K562 (cell line): ENCODE measurements around the gene LIMS1. TPM values are rescaled to one million over a fixed set of nuclear protein-coding genes. Genes with fewer than 3 reads are reported as not detected.
A peak's percentile ranks its signal among the peaks of the same experiment; 100 is the strongest.

Experiments
- ESRRA ChIP-seq: fragments of 450-650 bp; IDR thresholded peaks from 2 replicates; pipeline ENCODE4 v1.6.1; 2014; ENCODE audit warnings: low read depth, mild to moderate bottlenecking, moderate library complexity, borderline replicate concordance
- HDAC3 ChIP-seq: fragments of 450-650 bp; IDR thresholded peaks from 2 replicates; pipeline ENCODE4 v1.6.1; 2018; ENCODE audit warnings: borderline replicate concordance, mild to moderate bottlenecking, moderate library complexity; ENCODE audit not compliant: partially characterized antibody
- NFE2L1 ChIP-seq: fragments of 450-650 bp; IDR thresholded peaks from 2 replicates; pipeline ENCODE4 v1.6.1; 2016; ENCODE audit warnings: missing genetic modification characterization, low read depth, mild to moderate bottlenecking, missing compliant biosample characterization, moderate library complexity, borderline replicate concordance
- RNF2 ChIP-seq: sonication (generic); IDR thresholded peaks from 2 replicates; pipeline ENCODE4 v1.6.1; 2016
- SPI1 ChIP-seq: IDR thresholded peaks from 2 replicates; pipeline ENCODE4 v1.6.1; 2011; ENCODE audit warnings: low read depth, low read length, control low read depth, borderline replicate concordance
- THRB ChIP-seq: fragments of 450-650 bp; formaldehyde crosslinking; conservative IDR thresholded peaks from 2 replicates; pipeline ENCODE4 v1.4.0; 2022; ENCODE audit warnings: mild to moderate bottlenecking, missing genetic modification characterization
- U2AF1 ChIP-seq: fragments of 200-400 bp; formaldehyde crosslinking; optimal IDR thresholded peaks from 2 replicates; pipeline ENCODE3; 2017; ENCODE audit warnings: mild to moderate bottlenecking, low read depth, low read length, moderate library complexity
- ZNF184 ChIP-seq: sonication (generic); formaldehyde crosslinking; IDR thresholded peaks from 2 replicates; pipeline ENCODE4 v1.5.0; 2020; ENCODE audit warnings: missing genetic modification reagents
- ZNF274 ChIP-seq: IDR thresholded peaks from 2 replicates; pipeline ENCODE4 v1.6.1; 2011; ENCODE audit warnings: low read depth, mild to moderate bottlenecking, low read length, moderate library complexity, borderline replicate concordance
- ZNF280B ChIP-seq: fragments of 250-450 bp; sonication (Bioruptor Pico); IDR thresholded peaks from 2 replicates; pipeline ENCODE4 v1.5.1; 2021; ENCODE audit warnings: mild to moderate bottlenecking
- ZNF398 ChIP-seq: fragments of 250-450 bp; sonication (Bioruptor Pico); IDR thresholded peaks from 2 replicates; pipeline ENCODE4 v1.8.0; 2021; ENCODE audit warnings: moderate library complexity, mild to moderate bottlenecking, inconsistent platforms
- ZNF79 ChIP-seq: fragments of 250-450 bp; sonication (Bioruptor Pico); IDR thresholded peaks from 2 replicates; pipeline ENCODE4 v1.4.0; 2020; ENCODE audit warnings: low read depth, mild to moderate bottlenecking, moderate library complexity
- polyA plus RNA-seq, 8 experiments: library from polyadenylated mRNA; depleted of rRNA in 4 of 8; stranded (reverse) in 5 of 8; unstranded in 3 of 8; fragments of >200 nt; fragmentation: Nextera tagmentation in 2 of 8; fragmentation: Illumina TruSeq in 1 of 8; extraction: Ambion mirVana in 2 of 8; extraction: Trizol in 1 of 8; gene quantifications; 2 replicates each; pipeline versions ENCODE4 v1.2.1 to v1.2.3, GENCODE V29; 2011 to 2014; ENCODE audit warnings: inconsistent platforms in 1 of 8, missing spikeins in 1 of 8
- total RNA-seq, 7 experiments: library from RNA; depleted of rRNA in 6 of 7; stranded (reverse); fragments of >200 nt in 6 of 7; fragmentation: Illumina TruSeq in 2 of 7; extraction: Trizol in 2 of 7; gene quantifications; 2 replicates each; pipeline versions ENCODE4 v1.2.1 to v1.2.3, GENCODE V29; 2011 to 2021; ENCODE audit warnings: low replicate concordance in 1 of 7
- TF ChIP-seq, protein P1 (sequence below): fragments of 200-800 bp; sonication (Bioruptor generic); IDR thresholded peaks from 2 replicates; pipeline ENCODE4 v1.6.1; 2017; ENCODE audit warnings: missing genetic modification characterization, missing compliant biosample characterization
- TF ChIP-seq, protein P2 (sequence below), 2 experiments: fragments of 450-650 bp in 1 of 2; sonication (generic) in 1 of 2; formaldehyde crosslinking; conservative IDR thresholded peaks; 2 replicates each; pipeline versions ENCODE4 v1.4.0 to v1.8.1; 2020 to 2022; ENCODE audit warnings: mild to moderate bottlenecking in 1 of 2, missing genetic modification reagents in 1 of 2
- TF ChIP-seq, protein P3 (sequence below): IDR thresholded peaks from 2 replicates; pipeline ENCODE4 v1.6.1; 2012; ENCODE audit warnings: low read depth, low read length, improper control_type of control experiment, borderline replicate concordance

Gene LIMS1
- total and polyA plus RNA-seq, 9 of the 15 experiments (the other 6 are each of a cell fraction or from before 2014, with no cell fraction given), result 52.8 to 134 (median 81.0) TPM

DNA sequence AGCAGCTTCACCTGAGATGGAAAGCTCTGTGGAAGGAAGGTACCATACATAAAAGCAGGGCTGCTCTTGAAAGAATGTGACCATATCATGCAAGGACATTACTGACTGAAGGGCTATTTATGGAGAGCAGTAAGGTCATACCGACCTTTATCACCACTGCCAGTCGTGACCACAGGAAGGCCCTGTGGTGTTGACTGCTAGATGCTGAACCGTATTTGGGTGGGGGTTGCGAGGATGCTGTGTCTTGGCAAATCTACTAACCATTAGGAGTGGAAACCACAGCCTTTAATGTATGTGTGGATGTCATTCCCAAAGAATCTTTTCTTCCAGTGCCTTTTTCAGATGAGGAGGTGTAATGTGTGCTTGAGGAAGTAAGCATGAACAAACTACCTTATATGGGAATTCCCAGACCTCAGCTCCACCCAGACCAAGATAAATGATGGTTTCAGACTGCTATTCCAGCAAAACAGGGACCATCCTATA is 60.8 kb downstream of the LIMS1 start (continued):
- TF ChIP-seq SPI1 (no peak), ZNF274 (no peak), THRB (CRISPR knock-in tag) (0 out of 2 replicates have a peak, but pooled peaks have one; percentile 6), RNF2 (peak; percentile 100), ZNF398 (CRISPR knock-in tag) (no peak), U2AF1 (no peak), HDAC3 (peak; percentile 97), ZNF79 (CRISPR knock-in tag) (no peak), ZNF280B (CRISPR knock-in tag) (no peak), NFE2L1 (no peak), ESRRA (peak; percentile 100), ZNF184 (CRISPR knock-in tag) (no peak)
- TF ChIP-seq, protein P1, sequence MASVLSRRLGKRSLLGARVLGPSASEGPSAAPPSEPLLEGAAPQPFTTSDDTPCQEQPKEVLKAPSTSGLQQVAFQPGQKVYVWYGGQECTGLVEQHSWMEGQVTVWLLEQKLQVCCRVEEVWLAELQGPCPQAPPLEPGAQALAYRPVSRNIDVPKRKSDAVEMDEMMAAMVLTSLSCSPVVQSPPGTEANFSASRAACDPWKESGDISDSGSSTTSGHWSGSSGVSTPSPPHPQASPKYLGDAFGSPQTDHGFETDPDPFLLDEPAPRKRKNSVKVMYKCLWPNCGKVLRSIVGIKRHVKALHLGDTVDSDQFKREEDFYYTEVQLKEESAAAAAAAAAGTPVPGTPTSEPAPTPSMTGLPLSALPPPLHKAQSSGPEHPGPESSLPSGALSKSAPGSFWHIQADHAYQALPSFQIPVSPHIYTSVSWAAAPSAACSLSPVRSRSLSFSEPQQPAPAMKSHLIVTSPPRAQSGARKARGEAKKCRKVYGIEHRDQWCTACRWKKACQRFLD, result peak; percentile 45; the same call in 1 of the 2 replicates
- TF ChIP-seq, protein P2, sequence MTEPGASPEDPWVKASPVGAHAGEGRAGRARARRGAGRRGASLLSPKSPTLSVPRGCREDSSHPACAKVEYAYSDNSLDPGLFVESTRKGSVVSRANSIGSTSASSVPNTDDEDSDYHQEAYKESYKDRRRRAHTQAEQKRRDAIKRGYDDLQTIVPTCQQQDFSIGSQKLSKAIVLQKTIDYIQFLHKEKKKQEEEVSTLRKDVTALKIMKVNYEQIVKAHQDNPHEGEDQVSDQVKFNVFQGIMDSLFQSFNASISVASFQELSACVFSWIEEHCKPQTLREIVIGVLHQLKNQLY (CRISPR knock-in tag; conservative IDR thresholded peaks at IDR 0.05), result no peak
- TF ChIP-seq, protein P3, sequence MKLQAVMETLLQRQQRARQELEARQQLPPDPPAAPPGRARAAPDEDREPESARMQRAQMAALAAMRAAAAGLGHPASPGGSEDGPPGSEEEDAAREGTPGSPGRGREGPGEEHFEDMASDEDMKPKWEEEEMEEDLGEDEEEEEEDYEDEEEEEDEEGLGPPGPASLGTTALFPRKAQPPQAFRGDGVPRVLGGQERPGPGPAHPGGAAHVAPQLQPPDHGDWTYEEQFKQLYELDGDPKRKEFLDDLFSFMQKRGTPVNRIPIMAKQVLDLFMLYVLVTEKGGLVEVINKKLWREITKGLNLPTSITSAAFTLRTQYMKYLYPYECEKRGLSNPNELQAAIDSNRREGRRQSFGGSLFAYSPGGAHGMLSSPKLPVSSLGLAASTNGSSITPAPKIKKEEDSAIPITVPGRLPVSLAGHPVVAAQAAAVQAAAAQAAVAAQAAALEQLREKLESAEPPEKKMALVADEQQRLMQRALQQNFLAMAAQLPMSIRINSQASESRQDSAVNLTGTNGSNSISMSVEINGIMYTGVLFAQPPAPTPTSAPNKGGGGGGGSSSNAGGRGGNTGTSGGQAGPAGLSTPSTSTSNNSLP, result peak; percentile 57; the same call in 1 of the 2 replicates
